ENCODE results near the gene SHD. TPM values are rescaled to one million over a fixed set of nuclear protein-coding genes. Genes with fewer than 3 reads are reported as not detected.

Gene SHD
- total and polyA plus RNA-seq, 2 of the 4 experiments (the other 2 are of a cell fraction): not detected

DNA sequence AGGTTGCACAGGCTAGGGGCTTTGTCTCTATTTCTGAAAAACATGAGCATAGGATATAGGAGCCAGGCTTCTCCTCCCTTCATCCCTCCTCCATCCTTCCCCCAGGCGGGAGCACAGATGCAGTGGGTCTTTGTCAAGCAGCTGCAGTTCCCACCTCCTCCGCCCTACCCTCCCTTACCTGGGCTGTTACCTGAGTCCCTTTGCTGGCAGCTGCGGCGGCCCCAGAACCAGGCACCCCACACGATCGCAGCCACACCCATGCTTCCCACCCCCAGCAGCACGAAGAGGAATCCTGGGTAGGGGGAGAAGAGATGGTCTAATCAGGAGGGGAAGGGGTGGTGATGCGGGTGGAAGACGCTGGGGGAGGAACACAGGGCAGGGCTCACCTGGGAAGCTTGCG is 15.3 kb downstream of the SHD start:
- in situ Hi-C loops (cut with MboI; ENCODE audit: low sequenced_read_pairs) (no loop called here), intact Hi-C loops (cut with micrococcal nuclease) (no loop called here), dilution Hi-C loops (cut with HindIII; ENCODE audit: low sequenced_read_pairs, unreplicated experiment) (no loop called here)
- 10% methylated on average over 2 of the region's 10 CpGs; no CpG with 5 or more reads in 1 of the 2 experiments for WGBS, 2 experiments (ENCODE audit: extremely low coverage in 2 of 2, insufficient read length in 1 of 2)
- H3K18ac ChIP-seq (ENCODE audit: low read depth, low read length): no peak overlapping the region
- no peaks in the 10 kb centered on the region for H3K9me1 ChIP-seq (ENCODE audit: insufficient read depth, low read length)
- H3K4me1 ChIP-seq (ENCODE audit: control insufficient read depth, insufficient read depth, low read length): peaks cover 3% of the 10 kb centered on the region; the same call in 1 of the 2 replicates
- no peak overlapping the region for H2AK9ac ChIP-seq (replicated peaks; ENCODE audit: low read depth, low read length, poor library complexity)
- TF ChIP-seq POLR2A (IDR thresholded peaks at IDR 0.05; ENCODE audit: low read depth, low read length): no peak
- no peak for TF ChIP-seq CHD1 (IDR thresholded peaks at IDR 0.05; ENCODE audit: low read depth, low read length)
- no peak for TF ChIP-seq USF2 (IDR thresholded peaks at IDR 0.05; ENCODE audit: low read depth, low read length)
- TF ChIP-seq MAFK (IDR thresholded peaks at IDR 0.05; ENCODE audit: low read depth, low read length): no peak
- no peak for TF ChIP-seq CTCF (conservative IDR thresholded peaks at IDR 0.05; ENCODE audit: low read depth, low read length)
- TF ChIP-seq NFE2L2 (IDR thresholded peaks at IDR 0.05; ENCODE audit: low read depth, low read length): no peak
- TF ChIP-seq RCOR1 (IDR thresholded peaks at IDR 0.05; ENCODE audit: insufficient replicate concordance, low read length): no peak
- TF ChIP-seq CEBPB (IDR thresholded peaks at IDR 0.05; ENCODE audit: low read depth, low read length): no peak
- no peak for TF ChIP-seq MXI1 (IDR thresholded peaks at IDR 0.05; ENCODE audit: borderline replicate concordance, low read depth, low read length)
- no peak for TF ChIP-seq SMC3 (IDR thresholded peaks at IDR 0.05; ENCODE audit: low read depth, low read length)
- TF ChIP-seq MAZ (IDR thresholded peaks at IDR 0.05; ENCODE audit: borderline replicate concordance, low read depth, low read length): no peak
- no peak for TF ChIP-seq RAD21 (IDR thresholded peaks at IDR 0.05; ENCODE audit: low read length)
- TF ChIP-seq, protein P1, sequence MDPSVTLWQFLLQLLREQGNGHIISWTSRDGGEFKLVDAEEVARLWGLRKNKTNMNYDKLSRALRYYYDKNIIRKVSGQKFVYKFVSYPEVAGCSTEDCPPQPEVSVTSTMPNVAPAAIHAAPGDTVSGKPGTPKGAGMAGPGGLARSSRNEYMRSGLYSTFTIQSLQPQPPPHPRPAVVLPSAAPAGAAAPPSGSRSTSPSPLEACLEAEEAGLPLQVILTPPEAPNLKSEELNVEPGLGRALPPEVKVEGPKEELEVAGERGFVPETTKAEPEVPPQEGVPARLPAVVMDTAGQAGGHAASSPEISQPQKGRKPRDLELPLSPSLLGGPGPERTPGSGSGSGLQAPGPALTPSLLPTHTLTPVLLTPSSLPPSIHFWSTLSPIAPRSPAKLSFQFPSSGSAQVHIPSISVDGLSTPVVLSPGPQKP (IDR thresholded peaks at IDR 0.05; ENCODE audit: borderline replicate concordance, low read depth, low read length): no peak
- no peak for TF ChIP-seq FOS (IDR thresholded peaks at IDR 0.05; ENCODE audit: low read depth, low read length)
- no peak for TF ChIP-seq BHLHE40 (IDR thresholded peaks at IDR 0.05; ENCODE audit: low read depth, low read length)
- no peak for TF ChIP-seq RFX5 (IDR thresholded peaks at IDR 0.05; ENCODE audit: low read depth, low read length)
- no peak overlapping the region for H4K5ac ChIP-seq (ENCODE audit: low read depth, low read length)
- H3K27ac ChIP-seq (ENCODE audit: insufficient read depth, low read length): no peak overlapping the region
- no peaks in the 10 kb centered on the region for H3K79me1 ChIP-seq (ENCODE audit: low read depth in 1 of 2, low read length in 2 of 2)
- no peak overlapping the region for H3K4me2 ChIP-seq (ENCODE audit: low read depth, low read length)
- no TSS peak for BruUV-seq (replicated peaks)
- ATAC-seq (ENCODE audit: low read depth): no peak
- H4K8ac ChIP-seq (ENCODE audit: low read depth in 2 of 2, low read length in 2 of 2): no peak overlapping the region
- ChIA-PET POLR2A (ENCODE audit: unreplicated experiment) (no interaction called here), CTCF (no interaction called here)
- H2AFZ ChIP-seq (replicated peaks; ENCODE audit: low read length, poor library complexity): no peak overlapping the region
- no peaks in the 10 kb centered on the region for H3K9me3 ChIP-seq (ENCODE audit: control insufficient read depth, insufficient read depth, low read length)
- H3K14ac ChIP-seq (replicated peaks; ENCODE audit: low read depth, low read length): no peak overlapping the region
- H2AK5ac ChIP-seq (ENCODE audit: low read depth, low read length): no peak overlapping the region
- H2BK20ac ChIP-seq (ENCODE audit: low read depth, low read length): no peak overlapping the region
- no peak overlapping the region for H2BK5ac ChIP-seq (ENCODE audit: low read depth, low read length, poor library complexity, severe bottlenecking)
- no peaks in the 10 kb centered on the region for H4K20me1 ChIP-seq (ENCODE audit: insufficient read depth, low read length)
- no peak overlapping the region for H2BK120ac ChIP-seq (ENCODE audit: low read depth, low read length)
- H4K91ac ChIP-seq (ENCODE audit: insufficient read depth, low read depth, low read length): no peak overlapping the region
- no peak overlapping the region for H3K56ac ChIP-seq (ENCODE audit: extremely low read depth, insufficient read depth, low read length)
- no peaks in the 10 kb centered on the region for H3K36me3 ChIP-seq (ENCODE audit: control insufficient read depth, insufficient read depth, low read length)
- no peak overlapping the region for H3K4ac ChIP-seq (ENCODE audit: low read depth, low read length)
- peaks cover 16% of the 10 kb centered on the region for H3K27me3 ChIP-seq (ENCODE audit: control insufficient read depth, insufficient read depth, low read length)
- H2BK15ac ChIP-seq (ENCODE audit: low read depth, low read length): no peak overlapping the region
- no peak for DNase-seq
- no peak overlapping the region for H3K4me3 ChIP-seq (ENCODE audit: insufficient read depth, low read depth, low read length)
- no peak overlapping the region for H3K9ac ChIP-seq (ENCODE audit: low read depth, low read length)
- H3K23ac ChIP-seq (ENCODE audit: low read depth, low read length): no peak overlapping the region
